Measurements from ENCODE around the gene ST3GAL4.

ST3GAL4 gene

GRCh38 chr11:126332221-126332711 is 23.2 kb upstream of the ST3GAL4 start:
- no peaks in the 10 kb centered on the region for H3K27me3 ChIP-seq (replicated peaks; ENCODE audit: control insufficient read depth, insufficient read depth, low read length)
- no peaks in the 10 kb centered on the region for H3K9me3 ChIP-seq (ENCODE audit: control insufficient read depth, low read length)
- H3K4me3 ChIP-seq (ENCODE audit: low read length) = peak overlapping the region; percentile 18
- DNase-seq (ENCODE audit: low read depth) = peak; percentile 80
- peaks cover 52% of the 10 kb centered on the region for H3K4me1 ChIP-seq (ENCODE audit: control insufficient read depth, insufficient read depth, low read length)
- H3K36me3 ChIP-seq (ENCODE audit: control insufficient read depth, insufficient read depth, low read length, severe bottlenecking) = no peaks in the 10 kb centered on the region
- peak overlapping the region; percentile 71 for H3K9ac ChIP-seq (ENCODE audit: low read length)

GRCh38 chr11:126333142-126333541 is 22.3 kb upstream of the ST3GAL4 start:
- Histone ChIP-seq H3K4me1 (ENCODE audit: control insufficient read depth, insufficient read depth, low read length) (peaks cover 54% of the 10 kb centered on the region), H3K4me3 (ENCODE audit: low read length) (no peak overlapping the region), H3K9me3 (ENCODE audit: control insufficient read depth, low read length) (no peaks in the 10 kb centered on the region), H3K27me3 (replicated peaks; ENCODE audit: control insufficient read depth, insufficient read depth, low read length) (no peaks in the 10 kb centered on the region), H3K9ac (ENCODE audit: low read length) (no peak overlapping the region), H3K36me3 (ENCODE audit: control insufficient read depth, insufficient read depth, low read length, severe bottlenecking) (no peaks in the 10 kb centered on the region)
- DNase-seq (ENCODE audit: low read depth) = no peak

GRCh38 chr11:126334659-126335462 is 20.6 kb upstream of the ST3GAL4 start:
- H3K9ac ChIP-seq (ENCODE audit: low read length) = peak overlapping the region; percentile 30
- H3K9me3 ChIP-seq (ENCODE audit: control insufficient read depth, low read length) = no peaks in the 10 kb centered on the region
- H3K27me3 ChIP-seq (replicated peaks; ENCODE audit: control insufficient read depth, insufficient read depth, low read length) = no peaks in the 10 kb centered on the region
- peaks cover 44% of the 10 kb centered on the region for H3K4me1 ChIP-seq (ENCODE audit: control insufficient read depth, insufficient read depth, low read length)
- no peaks in the 10 kb centered on the region for H3K36me3 ChIP-seq (ENCODE audit: control insufficient read depth, insufficient read depth, low read length, severe bottlenecking)
- H3K4me3 ChIP-seq (ENCODE audit: low read length) = no peak overlapping the region
- peak; percentile 43 for DNase-seq (ENCODE audit: low read depth)

- peaks cover 46% of the 10 kb centered on the region for H3K4me1 ChIP-seq (ENCODE audit: control insufficient read depth, insufficient read depth, low read length)
- no peaks in the 10 kb centered on the region for H3K9me3 ChIP-seq (ENCODE audit: control insufficient read depth, low read length)
- no peak overlapping the region for H3K4me3 ChIP-seq (ENCODE audit: low read length)
- no peak overlapping the region for H3K9ac ChIP-seq (ENCODE audit: low read length)
- DNase-seq (ENCODE audit: low read depth) = no peak
- no peaks in the 10 kb centered on the region for H3K27me3 ChIP-seq (replicated peaks; ENCODE audit: control insufficient read depth, insufficient read depth, low read length)
- no peaks in the 10 kb centered on the region for H3K36me3 ChIP-seq (ENCODE audit: control insufficient read depth, insufficient read depth, low read length, severe bottlenecking)
Observed at GRCh38 chr11:126335463-126335760, 20.1 kb upstream of the ST3GAL4 start.

GRCh38 chr11:126336138-126336541 is 19.3 kb upstream of the ST3GAL4 start:
- Histone ChIP-seq H3K4me3 (ENCODE audit: low read length) (no peak overlapping the region), H3K36me3 (ENCODE audit: control insufficient read depth, insufficient read depth, low read length, severe bottlenecking) (no peaks in the 10 kb centered on the region), H3K4me1 (ENCODE audit: control insufficient read depth, insufficient read depth, low read length) (peaks cover 47% of the 10 kb centered on the region), H3K9ac (ENCODE audit: low read length) (no peak overlapping the region), H3K9me3 (ENCODE audit: control insufficient read depth, low read length) (no peaks in the 10 kb centered on the region), H3K27me3 (replicated peaks; ENCODE audit: control insufficient read depth, insufficient read depth, low read length) (no peaks in the 10 kb centered on the region)
- no peak for DNase-seq (ENCODE audit: low read depth)

- Histone ChIP-seq H3K9me3 (ENCODE audit: control insufficient read depth, low read length) (no peaks in the 10 kb centered on the region), H3K4me1 (ENCODE audit: control insufficient read depth, insufficient read depth, low read length) (peaks cover 48% of the 10 kb centered on the region), H3K36me3 (ENCODE audit: control insufficient read depth, insufficient read depth, low read length, severe bottlenecking) (no peaks in the 10 kb centered on the region), H3K27me3 (replicated peaks; ENCODE audit: control insufficient read depth, insufficient read depth, low read length) (no peaks in the 10 kb centered on the region), H3K9ac (ENCODE audit: low read length) (no peak overlapping the region), H3K4me3 (ENCODE audit: low read length) (no peak overlapping the region)
- no peak for DNase-seq (ENCODE audit: low read depth)
Observed at GRCh38 chr11:126336671-126337101, 18.8 kb upstream of the ST3GAL4 start.

GRCh38 chr11:126337126-126337473 is 18.4 kb upstream of the ST3GAL4 start:
- H3K36me3 ChIP-seq (ENCODE audit: control insufficient read depth, insufficient read depth, low read length, severe bottlenecking) = no peaks in the 10 kb centered on the region
- no peaks in the 10 kb centered on the region for H3K27me3 ChIP-seq (replicated peaks; ENCODE audit: control insufficient read depth, insufficient read depth, low read length)
- H3K4me3 ChIP-seq (ENCODE audit: low read length) = no peak overlapping the region
- no peak for DNase-seq (ENCODE audit: low read depth)
- H3K9me3 ChIP-seq (ENCODE audit: control insufficient read depth, low read length) = no peaks in the 10 kb centered on the region
- no peak overlapping the region for H3K9ac ChIP-seq (ENCODE audit: low read length)
- H3K4me1 ChIP-seq (ENCODE audit: control insufficient read depth, insufficient read depth, low read length) = peaks cover 48% of the 10 kb centered on the region

- H3K36me3 ChIP-seq (ENCODE audit: control insufficient read depth, insufficient read depth, low read length, severe bottlenecking) = no peaks in the 10 kb centered on the region
- DNase-seq (ENCODE audit: low read depth) = no peak
- H3K9ac ChIP-seq (ENCODE audit: low read length) = no peak overlapping the region
- H3K27me3 ChIP-seq (replicated peaks; ENCODE audit: control insufficient read depth, insufficient read depth, low read length) = no peaks in the 10 kb centered on the region
- H3K4me1 ChIP-seq (ENCODE audit: control insufficient read depth, insufficient read depth, low read length) = peaks cover 45% of the 10 kb centered on the region
- no peak overlapping the region for H3K4me3 ChIP-seq (ENCODE audit: low read length)
- no peaks in the 10 kb centered on the region for H3K9me3 ChIP-seq (ENCODE audit: control insufficient read depth, low read length)
Observed at GRCh38 chr11:126337474-126338241, 17.8 kb upstream of the ST3GAL4 start.

- H3K36me3 ChIP-seq (ENCODE audit: control insufficient read depth, insufficient read depth, low read length, severe bottlenecking) = peaks cover 3% of the 10 kb centered on the region
- H3K9me3 ChIP-seq (ENCODE audit: control insufficient read depth, low read length) = no peaks in the 10 kb centered on the region
- H3K4me3 ChIP-seq (ENCODE audit: low read length) = no peak overlapping the region
- H3K9ac ChIP-seq (ENCODE audit: low read length) = no peak overlapping the region
- H3K27me3 ChIP-seq (replicated peaks; ENCODE audit: control insufficient read depth, insufficient read depth, low read length) = no peaks in the 10 kb centered on the region
- peaks cover 38% of the 10 kb centered on the region for H3K4me1 ChIP-seq (ENCODE audit: control insufficient read depth, insufficient read depth, low read length)
- no peak for DNase-seq (ENCODE audit: low read depth)
Observed at GRCh38 chr11:126338346-126339055, 17.0 kb upstream of the ST3GAL4 start.

- DNase-seq (ENCODE audit: low read depth) = no peak
- Histone ChIP-seq H3K36me3 (ENCODE audit: control insufficient read depth, insufficient read depth, low read length, severe bottlenecking) (peaks cover 7% of the 10 kb centered on the region), H3K4me3 (ENCODE audit: low read length) (no peak overlapping the region), H3K27me3 (replicated peaks; ENCODE audit: control insufficient read depth, insufficient read depth, low read length) (no peaks in the 10 kb centered on the region), H3K9me3 (ENCODE audit: control insufficient read depth, low read length) (no peaks in the 10 kb centered on the region), H3K4me1 (ENCODE audit: control insufficient read depth, insufficient read depth, low read length) (peaks cover 38% of the 10 kb centered on the region), H3K9ac (ENCODE audit: low read length) (no peak overlapping the region)
Observed at GRCh38 chr11:126339073-126339862, 16.2 kb upstream of the ST3GAL4 start.
